SHP77 (cell line): Measurements from ENCODE around the gene PRDM16.

Source experiments
- DNase-seq, 2 experiments: peaks; one replicate each; lab custom pipeline; 2025; lab: John Stamatoyannopoulos, UW

Gene PRDM16

DNA sequence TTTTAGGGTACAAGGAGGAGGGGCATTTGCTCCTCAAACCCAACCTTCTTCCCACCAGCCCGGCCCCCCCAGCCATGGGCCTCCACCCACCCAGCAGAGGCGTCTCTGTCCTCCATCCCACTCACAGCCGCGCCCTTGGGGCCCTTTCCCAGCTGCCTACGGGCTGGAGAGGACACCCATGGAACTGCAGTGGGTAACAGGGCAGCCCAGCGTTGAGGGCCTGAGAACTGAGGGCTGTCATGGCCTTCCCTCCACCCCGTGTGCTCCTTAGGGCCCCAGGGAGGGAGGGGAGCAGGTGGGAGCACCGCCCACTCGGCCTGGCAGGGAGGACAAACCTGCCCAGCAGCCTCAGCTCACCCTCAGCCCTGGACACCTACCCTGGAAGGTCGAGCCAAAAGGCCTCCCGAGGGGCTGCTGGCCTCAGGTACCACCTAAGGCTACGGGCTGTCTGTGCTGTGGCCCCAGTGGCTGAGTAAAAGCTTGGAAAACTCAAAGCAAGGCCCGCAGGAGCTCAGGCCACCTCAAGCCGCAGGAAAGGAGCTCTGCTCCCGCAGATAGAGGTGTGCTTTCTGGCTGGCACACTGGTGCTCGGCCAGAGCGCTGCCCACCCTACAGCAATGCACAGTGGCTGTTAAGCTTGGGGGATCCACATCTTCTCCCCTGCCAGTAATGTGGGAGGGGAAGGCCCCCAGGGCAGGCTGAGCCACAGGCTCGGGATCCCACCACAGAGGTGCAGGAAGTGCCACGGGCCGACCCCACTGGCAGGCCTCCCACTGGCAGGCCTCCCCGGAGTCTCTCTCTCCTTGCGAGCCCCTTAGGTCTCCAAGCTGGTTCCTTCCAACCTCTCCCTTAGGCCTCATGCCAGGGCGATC, 383.2 kb downstream of the PRDM16 start:
- no peak for DNase-seq

GRCh38 chr1:3452866-3453175, 383.8 kb downstream of the PRDM16 start:
- no peak for DNase-seq

GRCh38 chr1:3453203-3453761, 384.3 kb downstream of the PRDM16 start:
- DNase-seq = peak in 1 of 2 experiments; percentile 21

DNA sequence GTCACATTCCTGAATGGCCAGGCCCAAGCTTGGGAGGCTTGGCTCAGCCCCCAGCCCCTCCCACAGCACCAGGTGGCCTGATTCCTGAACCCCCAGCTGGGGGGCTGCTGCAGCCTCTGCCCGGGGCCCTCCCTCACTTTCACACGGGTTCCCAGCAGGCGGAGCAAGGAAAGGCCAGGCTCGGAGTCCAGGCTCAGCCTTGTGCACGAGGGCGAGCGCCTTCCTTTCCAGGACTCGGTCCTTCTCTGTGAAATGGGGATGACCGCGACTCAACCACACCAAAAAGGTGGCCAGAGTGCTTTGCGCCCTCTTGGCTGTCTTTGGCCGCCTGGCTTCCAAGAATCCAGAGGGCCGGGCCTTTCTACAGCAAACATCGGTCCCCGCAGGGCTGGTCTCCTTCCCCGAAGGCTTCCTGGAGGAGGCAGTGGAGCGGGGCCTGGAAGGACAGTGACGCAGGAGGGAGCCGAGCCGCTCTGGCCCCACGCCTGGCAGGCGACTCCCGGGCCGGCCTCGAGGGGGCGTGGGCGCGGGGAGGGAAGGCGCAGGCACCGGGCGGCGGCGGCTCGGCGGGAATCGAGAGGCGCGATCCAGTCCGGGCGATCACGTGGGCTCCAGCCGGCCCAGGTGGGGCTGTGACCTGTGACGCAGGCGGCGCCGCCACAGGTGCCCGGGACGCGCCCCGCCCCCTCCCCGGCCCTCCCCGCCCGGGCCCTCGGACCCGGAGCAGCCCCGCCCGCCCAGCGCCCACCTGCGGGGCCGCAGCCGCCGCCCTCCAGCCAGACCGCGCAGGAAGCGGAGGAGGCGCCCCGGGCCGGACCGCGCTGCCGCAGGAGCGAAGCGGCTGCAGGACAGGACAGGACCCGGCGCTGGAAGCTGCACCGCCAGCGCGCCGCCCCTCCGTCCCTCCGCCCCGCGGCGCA, 385.1 kb downstream of the PRDM16 start, which contains the start of gene ARHGEF16:
Gene ARHGEF16, plus strand, starts transcription at position 775 of the 920 bp plus-strand sequence. CDS start 8,420 bp downstream, outside the sequence.
- DNase-seq = peak in 1 of 2 experiments; percentile 23

- DNase-seq = no peak
Observed at GRCh38 chr1:3454811-3455618, 386.0 kb downstream of the PRDM16 start.

- DNase-seq = no peak
Observed at GRCh38 chr1:3455670-3456448, 386.9 kb downstream of the PRDM16 start.

- no peak for DNase-seq
Observed at GRCh38 chr1:3456449-3456963, 387.5 kb downstream of the PRDM16 start.

- no peak for DNase-seq
Observed at GRCh38 chr1:3456964-3457909, 388.2 kb downstream of the PRDM16 start.

GRCh38 chr1:3457910-3458883, 389.2 kb downstream of the PRDM16 start:
- DNase-seq = no peak

GRCh38 chr1:3459051-3459908, 390.3 kb downstream of the PRDM16 start:
- DNase-seq = no peak

DNA sequence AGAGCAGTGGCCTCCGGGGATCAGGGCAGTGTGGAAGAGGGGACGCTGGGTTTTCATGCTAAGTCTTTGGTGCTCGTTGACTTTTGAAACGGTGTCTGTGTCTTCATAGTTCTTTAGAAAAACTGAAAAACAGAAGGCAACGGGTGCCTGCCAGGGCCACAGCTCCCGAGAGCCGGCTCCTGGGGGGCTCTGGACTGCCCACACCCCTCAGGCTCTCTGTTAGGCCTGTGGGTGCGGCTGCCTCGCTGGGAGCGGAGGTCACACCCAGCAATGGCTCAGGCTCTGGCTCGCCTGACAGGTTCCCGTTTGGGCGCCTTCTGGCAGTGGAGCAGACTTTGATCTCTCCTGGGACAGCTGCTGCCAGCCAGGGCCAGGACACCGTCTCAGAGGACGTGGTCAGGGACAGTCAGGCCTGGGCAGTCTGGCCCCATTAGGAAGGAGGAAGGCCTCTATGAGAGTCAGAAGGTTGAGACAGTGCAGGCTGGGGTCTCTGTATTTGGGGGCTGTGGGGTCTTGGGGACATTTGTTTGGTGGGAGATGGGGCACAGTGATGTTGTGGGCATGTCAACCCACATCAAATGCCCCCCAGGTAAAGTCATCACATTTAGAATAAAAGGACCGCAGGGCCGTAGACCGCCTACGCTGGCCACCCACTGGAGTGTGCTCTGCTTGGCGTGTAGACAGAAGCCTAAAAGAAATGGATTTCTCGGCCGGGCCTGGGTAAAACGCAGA, 391.1 kb downstream of the PRDM16 start:
- DNase-seq = no peak

DNA sequence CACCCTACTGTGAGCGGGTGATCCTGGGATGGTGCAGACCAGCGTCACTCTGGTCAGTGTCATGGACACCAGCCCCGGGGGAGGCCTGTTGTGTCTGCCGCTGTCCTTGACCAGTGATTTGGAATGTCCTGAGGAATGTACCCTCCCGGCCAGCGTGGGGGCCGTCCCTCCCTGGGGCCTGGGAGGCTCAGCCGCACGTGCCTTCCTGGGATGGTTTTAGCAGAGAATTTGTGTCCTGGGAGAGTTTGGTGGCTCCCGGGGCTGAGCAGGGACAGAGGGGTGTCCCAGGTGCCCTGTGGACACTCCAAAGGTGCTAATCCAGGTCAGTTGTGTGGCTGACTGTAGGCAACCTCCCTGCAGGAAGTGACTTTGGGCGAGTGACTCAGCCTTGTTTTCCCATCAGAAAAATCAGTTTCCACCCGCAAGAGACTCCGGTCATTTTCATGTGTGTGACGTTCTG, 391.7 kb downstream of the PRDM16 start:
- no peak for DNase-seq

- no peak for DNase-seq
Observed at GRCh38 chr1:3461238-3461933, 392.4 kb downstream of the PRDM16 start.

GRCh38 chr1:3461934-3462275, 392.9 kb downstream of the PRDM16 start:
- DNase-seq = no peak

- DNase-seq = no peak
Observed at GRCh38 chr1:3462356-3463012, 393.5 kb downstream of the PRDM16 start.
